Esophagus (tissue), 2 donors: ENCODE data around the gene THSD4. TPM values are rescaled to one million over a fixed set of nuclear protein-coding genes. Genes with fewer than 3 reads are reported as not detected.
A peak's percentile ranks its signal among the peaks of the same experiment; 100 is the strongest.

Experiments used
- H3K27ac ChIP-seq, 2 donors: one replicate each; pipeline ENCODE4 v1.5.1; 2013; ENCODE audit warnings: low read depth in 2 of 2, mild to moderate bottlenecking in 2 of 2, inconsistent platforms in 1 of 2, low read length in 1 of 2, moderate library complexity in 1 of 2
- H3K27me3 ChIP-seq, 2 donors: one replicate each; pipeline ENCODE4 v1.6.1; 2013; ENCODE audit warnings: low read length in 2 of 2, control low read depth in 1 of 2, mild to moderate bottlenecking in 1 of 2; ENCODE audit not compliant: insufficient read depth in 2 of 2, control insufficient read depth in 1 of 2
- H3K36me3 ChIP-seq, 2 donors: one replicate each; pipeline ENCODE4 v1.6.1; 2013; ENCODE audit warnings: low read length in 1 of 2; ENCODE audit not compliant: control insufficient read depth in 2 of 2, insufficient read depth in 2 of 2
- H3K4me1 ChIP-seq, 2 donors: one replicate each; pipeline ENCODE4 v1.6.1; 2013; ENCODE audit warnings: low read length in 1 of 2; ENCODE audit not compliant: control insufficient read depth in 2 of 2, insufficient read depth in 2 of 2
- H3K4me3 ChIP-seq, 2 donors: one replicate each; pipeline ENCODE4 v1.5.1; 2013; ENCODE audit warnings: low read length in 2 of 2, mild to moderate bottlenecking in 2 of 2, low read depth in 1 of 2, moderate library complexity in 1 of 2
- H3K9me3 ChIP-seq, 2 donors: one replicate each; pipeline ENCODE4 v1.6.1; 2013; ENCODE audit warnings: mild to moderate bottlenecking in 2 of 2, low read depth in 1 of 2, low read length in 1 of 2, moderate library complexity in 1 of 2; ENCODE audit not compliant: control insufficient read depth in 2 of 2, insufficient read depth in 1 of 2
- WGBS, 2 donors: extraction: QIAGEN DNeasy Blood & Tissue Kit; methylation state at CpG; one replicate each; pipeline ENCODE4 v1.1.7; 2013; 5-methylcytosine and 5-hydroxymethylcytosine counted together
- polyA plus RNA-seq, 2 donors: library from polyadenylated mRNA; stranded (reverse); fragments of 200-250 nt; gene quantifications; one replicate each; pipeline ENCODE4 v1.2.3, GENCODE V29; 2013
- donor health status: healthy with polysubstance abuse.
- donor health status: Bipolar disorder and iron deficiency.

Gene THSD4
- polyA plus RNA-seq, 2 donors, result 34.1 to 49.7 TPM

DNA sequence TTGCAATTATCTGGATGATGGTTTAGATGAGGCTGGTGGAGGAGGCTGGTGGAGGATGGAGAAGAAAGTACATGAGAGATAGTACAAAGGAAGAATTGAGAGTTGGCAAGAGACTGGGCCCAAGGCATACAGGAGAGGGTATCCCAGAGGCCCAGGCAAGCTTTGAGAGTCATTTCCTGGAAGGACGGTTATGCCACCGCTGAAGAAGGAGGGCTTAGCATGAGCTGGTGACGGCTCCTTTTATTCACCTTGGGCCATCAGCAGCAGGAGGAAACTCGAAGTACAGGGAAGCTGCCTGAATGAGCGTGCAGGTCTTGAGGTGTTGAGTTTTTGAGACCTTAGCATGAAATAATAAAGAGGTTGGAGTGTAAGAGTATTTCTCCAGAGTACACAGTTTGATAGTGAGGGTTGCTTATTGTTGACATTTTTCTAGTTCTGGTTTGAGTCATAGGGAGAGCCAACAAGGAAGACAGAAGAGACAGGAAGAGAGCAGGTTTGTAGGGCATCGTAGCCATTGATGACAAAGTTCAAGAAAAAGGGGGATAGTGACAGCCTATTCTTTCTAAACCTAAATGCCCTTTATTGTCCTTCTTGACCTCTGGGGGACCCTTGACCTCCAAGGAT is 13.8 kb downstream of the THSD4 start:
- Histone ChIP-seq H3K9me3 (no peaks in the 10 kb centered on the region), H3K27ac (peak overlapping the region in 1 of 2 donors; percentile 26), H3K4me3 (no peak overlapping the region), H3K36me3 (no peaks in the 10 kb centered on the region), H3K27me3 (no peaks in the 10 kb centered on the region), H3K4me1 (peaks cover 0 to under 1% of the 10 kb centered on the region in 2 donors)
- WGBS, 2 donors, result 80 to 85% methylated on average over 6 of the region's 6 CpGs

DNA sequence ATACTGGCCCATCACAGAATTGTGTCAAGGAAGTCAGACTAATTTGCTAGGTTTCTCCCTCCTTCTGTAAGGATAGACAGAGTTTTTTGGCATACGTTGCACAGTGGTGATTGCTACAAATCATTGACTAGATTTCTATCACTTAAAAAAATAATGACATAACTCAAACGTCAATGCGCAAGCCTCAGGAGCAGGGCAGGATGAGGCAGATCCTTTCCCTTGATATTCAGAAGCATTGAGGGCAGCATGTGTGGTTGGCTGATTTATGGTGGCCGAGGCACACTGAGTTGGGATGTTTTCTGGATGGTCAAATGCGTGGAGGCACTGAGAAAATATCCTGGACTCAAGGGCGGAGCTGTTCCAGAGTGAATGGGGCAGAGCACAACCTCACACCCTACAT is 14.4 kb downstream of the THSD4 start:
- 74 to 82% methylated on average over 6 of the region's 6 CpGs for WGBS, 2 donors
- H3K36me3 ChIP-seq, result no peaks in the 10 kb centered on the region
- H3K27ac ChIP-seq, result no peak overlapping the region
- H3K27me3 ChIP-seq, result no peaks in the 10 kb centered on the region
- peaks cover 0 to 3% of the 10 kb centered on the region in 2 donors for H3K4me1 ChIP-seq
- H3K9me3 ChIP-seq, result no peaks in the 10 kb centered on the region
- H3K4me3 ChIP-seq, result no peak overlapping the region

DNA sequence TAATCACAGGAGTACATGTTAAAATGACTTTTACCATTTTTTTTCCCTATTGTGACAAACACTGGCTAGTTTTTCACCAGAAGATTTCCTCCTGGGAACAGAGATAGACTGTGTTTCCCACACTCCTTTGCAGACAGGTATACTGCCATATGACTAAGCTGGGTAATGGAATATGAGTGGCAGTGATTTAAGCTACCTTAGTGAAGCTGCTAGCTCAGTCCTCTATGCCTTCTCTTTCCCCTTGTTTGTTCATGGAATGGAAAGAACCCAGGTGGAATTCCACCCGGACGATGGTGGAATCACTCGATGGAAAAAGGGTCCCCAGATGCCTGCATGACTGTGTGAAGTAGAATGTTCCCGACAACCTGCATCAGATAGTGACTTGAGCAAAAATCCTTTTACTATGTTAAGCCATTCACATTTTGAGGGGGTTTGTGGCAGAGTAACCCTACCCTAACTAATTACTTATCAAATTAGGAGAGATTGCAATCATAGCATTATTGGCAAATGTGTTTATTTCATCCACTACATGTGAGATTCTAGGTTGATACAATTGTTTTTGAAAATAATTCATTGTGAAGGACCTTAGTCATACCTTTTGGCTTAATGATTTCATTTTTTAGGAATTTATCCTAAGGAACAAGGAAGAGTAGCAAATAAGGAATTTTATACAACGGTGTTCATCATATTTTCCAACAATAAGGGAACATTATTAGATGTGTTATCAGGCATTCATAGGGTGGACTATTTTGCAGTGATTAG is 16.5 kb downstream of the THSD4 start:
- no peak overlapping the region for H3K4me3 ChIP-seq
- no peaks in the 10 kb centered on the region for H3K9me3 ChIP-seq
- no peaks in the 10 kb centered on the region for H3K36me3 ChIP-seq
- H3K4me1 ChIP-seq, result peaks cover 3 to 6% of the 10 kb centered on the region in 2 donors
- 83 to 86% methylated on average over 5 of the region's 5 CpGs for WGBS, 2 donors
- H3K27ac ChIP-seq, result no peak overlapping the region
- no peaks in the 10 kb centered on the region for H3K27me3 ChIP-seq

DNA sequence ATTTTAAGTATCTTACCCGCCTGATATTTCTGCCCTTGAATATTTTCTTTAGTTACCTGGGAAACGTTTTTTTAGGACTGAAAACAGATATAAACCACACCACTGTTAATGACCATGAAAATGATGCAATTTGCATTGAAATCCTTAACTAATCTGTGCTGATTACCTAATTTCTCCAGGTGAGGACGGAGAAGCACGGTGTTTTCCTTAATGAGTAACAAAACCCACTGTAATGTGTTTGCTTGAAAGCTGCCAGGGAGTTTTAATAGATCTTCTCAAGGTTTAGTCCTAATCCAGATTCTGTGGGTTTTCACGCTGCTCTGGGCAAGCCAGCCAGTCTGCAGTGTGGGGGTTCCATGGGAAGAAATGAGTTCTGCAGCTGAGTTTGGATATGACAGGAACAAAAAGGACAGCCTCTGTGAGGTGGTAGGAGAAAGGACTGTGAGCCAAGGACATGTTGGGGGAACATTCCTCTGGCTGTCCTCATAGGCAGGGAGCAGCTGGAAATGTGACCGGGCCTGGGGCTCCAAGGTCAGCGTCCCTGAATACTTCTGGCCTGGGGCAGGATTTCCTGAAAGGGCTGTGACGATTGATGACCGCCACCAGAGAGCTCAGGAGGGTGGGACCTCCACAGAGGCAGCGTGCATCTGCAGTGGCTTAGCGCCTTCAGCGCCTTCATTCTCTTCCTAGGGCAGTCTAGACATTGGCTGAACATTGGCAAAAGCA is 18.6 kb downstream of the THSD4 start:
- Histone ChIP-seq H3K4me3 (no peak overlapping the region), H3K27ac (no peak overlapping the region), H3K36me3 (no peaks in the 10 kb centered on the region), H3K9me3 (no peaks in the 10 kb centered on the region), H3K27me3 (no peaks in the 10 kb centered on the region), H3K4me1 (peaks cover 6 to 7% of the 10 kb centered on the region in 2 donors)
- WGBS, 2 donors, result 51 to 63% methylated on average over 12 of the region's 12 CpGs

DNA sequence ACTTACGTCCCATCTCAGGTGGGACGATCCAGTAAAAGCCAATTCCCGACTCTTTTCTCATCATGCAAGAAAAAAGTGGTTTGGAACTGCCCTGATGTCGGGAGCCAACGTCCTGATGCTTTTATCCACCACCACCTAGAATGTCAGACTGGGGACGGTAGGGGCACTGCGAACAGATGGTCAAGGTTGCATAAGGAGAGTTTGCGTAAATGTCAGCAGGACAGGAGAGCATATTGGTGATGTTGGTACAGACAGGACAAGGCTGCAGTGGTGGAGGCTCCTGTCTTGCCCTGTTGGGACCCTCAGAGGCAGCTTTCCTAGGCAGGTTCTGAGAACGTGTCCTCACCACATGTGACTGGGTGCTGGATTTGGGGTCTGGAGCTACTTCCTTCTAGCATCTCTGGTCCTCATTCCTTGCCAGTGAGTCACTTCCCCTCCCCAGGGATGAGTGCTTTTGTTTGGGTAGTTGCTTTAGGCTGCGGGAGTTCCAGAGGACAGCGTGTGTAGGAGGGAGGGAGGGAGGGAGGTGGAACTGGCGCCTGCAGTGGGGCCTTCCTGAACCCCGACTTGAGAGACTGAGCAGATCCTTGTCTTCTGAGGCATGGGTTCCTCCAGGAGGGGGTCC is 21.0 kb downstream of the THSD4 start:
- Histone ChIP-seq H3K4me1 (peaks cover 6 to 7% of the 10 kb centered on the region in 2 donors), H3K9me3 (no peaks in the 10 kb centered on the region), H3K36me3 (no peaks in the 10 kb centered on the region), H3K4me3 (no peak overlapping the region), H3K27me3 (no peaks in the 10 kb centered on the region), H3K27ac (no peak overlapping the region)
- 66 to 77% methylated on average over 12 to 13 of the region's 13 CpGs for WGBS, 2 donors

DNA sequence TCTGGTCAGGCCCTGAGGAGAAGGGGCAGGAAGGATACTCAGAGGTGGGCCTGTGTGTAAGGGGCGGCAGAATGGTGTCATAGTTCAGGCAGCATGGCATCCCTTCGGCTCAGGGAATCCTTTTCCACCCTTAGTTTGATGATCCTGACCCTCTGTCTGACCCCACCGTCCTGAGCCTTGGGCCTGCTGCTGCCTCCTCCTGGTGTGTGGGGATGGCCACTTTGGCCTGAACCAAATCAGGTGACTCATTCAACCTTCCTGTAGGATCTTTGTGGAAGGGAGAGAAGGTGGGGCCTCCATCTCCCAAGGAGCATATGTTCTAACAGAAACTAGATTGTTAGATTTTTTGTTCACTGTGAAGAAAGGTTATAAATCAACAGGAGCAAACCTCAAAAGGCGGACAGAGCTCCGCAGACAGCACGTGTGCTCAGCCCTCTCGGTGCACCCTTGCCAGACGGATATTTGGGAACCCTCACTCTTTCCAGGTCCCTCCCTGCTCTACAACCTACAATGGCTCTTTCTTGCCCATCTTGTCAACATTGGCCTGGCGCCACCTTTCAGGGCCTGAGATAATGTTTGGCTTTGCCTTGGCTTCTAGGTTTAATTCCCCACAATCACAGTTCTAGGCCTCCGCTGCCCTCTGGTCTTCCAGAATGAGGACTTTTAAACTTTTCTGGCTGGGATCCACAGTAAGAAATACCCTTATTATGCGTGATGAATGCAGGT is 21.7 kb downstream of the THSD4 start:
- Histone ChIP-seq H3K36me3 (no peaks in the 10 kb centered on the region), H3K27ac (no peak overlapping the region), H3K4me1 (peaks cover 6 to 7% of the 10 kb centered on the region in 2 donors), H3K9me3 (no peaks in the 10 kb centered on the region), H3K4me3 (no peak overlapping the region), H3K27me3 (no peaks in the 10 kb centered on the region)
- 78 to 84% methylated on average over 11 of the region's 11 CpGs for WGBS, 2 donors

DNA sequence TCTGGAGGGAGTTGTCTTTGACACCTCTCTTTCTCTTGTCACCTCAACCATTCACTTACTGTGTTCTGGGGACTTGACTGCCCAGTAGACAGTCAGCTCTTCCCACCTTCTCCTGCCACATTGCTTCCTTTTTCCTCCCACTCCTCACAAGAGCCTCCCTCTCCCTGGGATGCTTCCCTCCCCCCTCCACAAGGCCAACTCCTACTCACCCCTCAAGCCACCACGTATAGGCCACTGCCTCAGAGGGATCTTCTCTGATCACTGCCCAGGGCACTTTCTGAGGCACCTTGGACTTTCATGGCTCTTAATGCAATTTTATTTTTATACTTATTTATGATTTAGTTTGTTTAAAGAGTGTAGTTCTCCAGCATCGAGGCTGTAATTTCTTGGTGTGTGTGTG is 23.2 kb downstream of the THSD4 start:
- H3K36me3 ChIP-seq, result no peaks in the 10 kb centered on the region
- no peaks in the 10 kb centered on the region for H3K27me3 ChIP-seq
- no peak overlapping the region for H3K27ac ChIP-seq
- WGBS, 2 donors, result 63 to 71% methylated on average over 2 of the region's 2 CpGs
- no peak overlapping the region for H3K4me3 ChIP-seq
- H3K9me3 ChIP-seq, result no peaks in the 10 kb centered on the region
- peaks cover 6 to 7% of the 10 kb centered on the region in 2 donors for H3K4me1 ChIP-seq

DNA sequence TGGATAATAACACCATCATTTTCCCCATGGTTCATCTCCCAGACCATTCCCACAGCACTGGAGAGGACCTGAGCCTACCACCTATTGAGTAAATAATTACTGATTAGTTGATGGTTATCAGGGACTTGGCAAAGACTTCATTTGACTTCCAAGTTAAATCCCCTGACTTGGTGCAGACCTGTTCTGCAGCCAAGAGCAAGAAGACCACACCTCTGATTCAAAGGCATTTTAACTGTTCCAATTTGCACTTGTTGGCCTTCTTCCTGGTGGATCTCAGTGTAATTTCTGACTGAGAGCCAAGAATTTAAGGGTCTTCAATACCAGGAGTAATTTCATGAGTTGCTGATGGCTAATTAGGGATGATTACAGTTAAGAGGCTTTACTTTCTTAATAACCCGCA is 24.0 kb downstream of the THSD4 start:
- WGBS, 2 donors, result 58 to 79% methylated on average over 1 of the region's 1 CpG
- H3K9me3 ChIP-seq, result no peaks in the 10 kb centered on the region

DNA sequence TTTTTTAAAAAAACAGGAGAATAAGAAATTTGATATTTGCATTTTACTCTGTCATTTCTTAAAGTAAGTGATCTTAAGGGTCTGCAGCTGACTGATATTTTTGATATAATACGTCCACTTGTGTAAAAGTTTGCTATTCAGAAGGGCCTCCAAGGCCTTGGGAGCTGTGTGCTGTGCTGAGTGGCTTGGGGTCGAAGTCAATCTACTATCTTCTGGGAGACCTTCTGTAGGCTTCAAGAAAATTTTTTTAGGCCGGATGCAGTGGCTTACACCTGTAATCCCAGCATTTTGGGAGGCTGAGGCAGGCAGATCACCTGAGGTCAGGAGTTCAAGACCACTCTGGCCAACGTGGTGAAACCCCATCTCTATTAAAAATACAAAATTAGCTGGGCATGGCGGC is 26.3 kb downstream of the THSD4 start:
- Histone ChIP-seq H3K27ac (no peak overlapping the region), H3K4me1 (peaks cover 3% of the 10 kb centered on the region in 2 donors), H3K4me3 (no peak overlapping the region), H3K9me3 (no peaks in the 10 kb centered on the region), H3K36me3 (no peaks in the 10 kb centered on the region), H3K27me3 (no peaks in the 10 kb centered on the region)
- 85 to 87% methylated on average over 5 of the region's 5 CpGs for WGBS, 2 donors

More for the DNA sequence above, 24.0 kb downstream of the THSD4 start:
- Histone ChIP-seq H3K36me3 (no peaks in the 10 kb centered on the region), H3K27ac (no peak overlapping the region), H3K27me3 (no peaks in the 10 kb centered on the region), H3K4me3 (no peak overlapping the region), H3K4me1 (peaks cover 4 to 7% of the 10 kb centered on the region in 2 donors)
